GM20431 (cell line): ENCODE measurements around the gene MXI1.
"Not testable (repeated sequence)": the region's sequence is repeated elsewhere in the genome, so short reads cannot be mapped to it uniquely, and the experiment has no call there.

Source experiments
- in situ Hi-C: fragments of 300-500 bp; cut with MseI, MboI; formaldehyde crosslinking; loops from one replicate; pipeline ENCODE4 v1.15.0; 2020; ENCODE audit warnings: low sequenced_read_pairs; ENCODE audit not compliant: unreplicated experiment

MXI1 gene

GRCh38 chr10:110226926-110227641, 19.7 kb downstream of the MXI1 start:
- in situ Hi-C loops, result no loop called here

- in situ Hi-C loops, result no loop called here
Measured at GRCh38 chr10:110228066-110228465, 20.7 kb downstream of the MXI1 start.

- in situ Hi-C loops, result no loop called here
Measured at GRCh38 chr10:110229155-110229554, 21.8 kb downstream of the MXI1 start.

GRCh38 chr10:110233846-110234245, 26.4 kb downstream of the MXI1 start:
- in situ Hi-C loops, result no loop called here

- in situ Hi-C loops, result no loop called here
Measured at GRCh38 chr10:110237894-110238480, 30.6 kb downstream of the MXI1 start.

GRCh38 chr10:110239892-110240291, 32.5 kb downstream of the MXI1 start:
- in situ Hi-C loops, result no loop called here

GRCh38 chr10:110241407-110241806, 34.0 kb downstream of the MXI1 start:
- in situ Hi-C loops, result no loop called here

GRCh38 chr10:110241841-110242240, 34.4 kb downstream of the MXI1 start:
- in situ Hi-C loops, result no loop called here

- in situ Hi-C loops, result no loop called here
Measured at GRCh38 chr10:110242511-110242910, 35.1 kb downstream of the MXI1 start.

- in situ Hi-C loops, result no loop called here
Measured at GRCh38 chr10:110244550-110244949, 37.1 kb downstream of the MXI1 start.

- in situ Hi-C loops, result not testable (repeated sequence)
Measured at GRCh38 chr10:110247833-110248232, 40.4 kb downstream of the MXI1 start.

GRCh38 chr10:110249489-110249888, 42.1 kb downstream of the MXI1 start:
- in situ Hi-C loops, result not testable (repeated sequence)

- in situ Hi-C loops, result not testable (repeated sequence)
Measured at GRCh38 chr10:110251392-110251791, 44.0 kb downstream of the MXI1 start.

- in situ Hi-C loops, result no loop called here
Measured at GRCh38 chr10:110252151-110252550, 44.7 kb downstream of the MXI1 start.

- in situ Hi-C loops, result no loop called here
Measured at GRCh38 chr10:110254467-110254866, 47.1 kb downstream of the MXI1 start.

GRCh38 chr10:110258542-110258941, 51.1 kb downstream of the MXI1 start:
- in situ Hi-C loops, result no loop called here

- in situ Hi-C loops, result no loop called here
Measured at GRCh38 chr10:110259317-110259716, 51.9 kb downstream of the MXI1 start.

- in situ Hi-C loops, result no loop called here
Measured at GRCh38 chr10:110260746-110261477, 53.5 kb downstream of the MXI1 start.

GRCh38 chr10:110263164-110263563, 55.8 kb downstream of the MXI1 start:
- in situ Hi-C loops, result no loop called here

GRCh38 chr10:110265573-110266193, 58.3 kb downstream of the MXI1 start:
- in situ Hi-C loops, result no loop called here

- in situ Hi-C loops, result no loop called here
Measured at GRCh38 chr10:110267276-110267675, 59.9 kb downstream of the MXI1 start.
